ENCODE measurements around the gene NOBOX.
A peak's percentile ranks its signal among the peaks of the same experiment; 100 is the strongest.
"Not testable (repeated sequence)": the region's sequence is repeated elsewhere in the genome, so short reads cannot be mapped to it uniquely, and the experiment has no call there.

NOBOX gene

GRCh38 chr7:144391823-144392255 is 11.7 kb downstream of the NOBOX start:
- DNase-seq (ENCODE audit: low read depth in 2 of 3, low spot score in 2 of 3): no peak

DNA sequence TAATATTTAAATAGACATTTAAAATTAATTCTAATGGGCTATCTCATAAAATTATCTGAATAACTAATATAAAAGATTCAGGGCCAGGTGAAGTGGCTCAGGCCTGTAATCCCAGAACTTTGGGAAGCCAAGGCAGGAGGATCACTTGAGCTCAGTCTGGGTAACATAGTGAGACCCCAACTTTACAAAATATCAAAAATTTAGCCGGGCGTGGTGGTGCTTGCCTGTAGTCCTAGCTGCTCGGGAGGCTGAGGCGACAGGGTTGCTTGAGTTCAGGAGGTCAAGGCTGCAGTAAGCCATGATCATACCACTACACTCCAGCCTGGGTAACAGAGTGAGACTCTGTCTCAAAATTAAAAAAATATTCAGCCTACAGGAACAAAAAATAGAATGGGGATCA is 12.5 kb downstream of the NOBOX start:
- no peak for DNase-seq (ENCODE audit: low read depth in 2 of 3, low spot score in 2 of 3)

- DNase-seq (ENCODE audit: low read depth in 2 of 3, low spot score in 2 of 3): no peak
These were observed 13.0 kb downstream of the NOBOX start for GRCh38 chr7:144390481-144390880.

DNA sequence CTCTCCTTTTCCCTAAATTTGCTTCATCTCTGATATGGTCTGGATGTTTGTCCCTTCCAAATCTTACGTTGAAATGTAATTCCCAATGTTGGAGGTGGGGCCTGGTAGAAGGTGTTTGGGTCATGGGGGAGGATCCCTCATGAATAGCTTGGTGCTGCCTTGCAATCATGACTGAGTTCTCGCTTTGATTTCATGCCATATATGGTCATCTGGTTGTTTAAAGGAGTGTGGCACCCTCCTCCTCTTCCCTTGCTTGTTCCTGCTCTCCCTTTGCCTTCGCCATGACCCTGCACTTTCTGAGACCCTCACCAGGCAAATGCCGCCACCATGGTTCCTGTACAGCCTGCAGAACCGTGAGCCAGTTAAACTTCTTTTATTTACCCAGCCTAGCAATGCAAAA is 14.5 kb downstream of the NOBOX start:
- DNase-seq (ENCODE audit: low read depth in 2 of 3, low spot score in 2 of 3): no peak

- no peak for DNase-seq (ENCODE audit: low read depth in 2 of 3, low spot score in 2 of 3)
These were observed 16.8 kb downstream of the NOBOX start for GRCh38 chr7:144386741-144387140.

DNA sequence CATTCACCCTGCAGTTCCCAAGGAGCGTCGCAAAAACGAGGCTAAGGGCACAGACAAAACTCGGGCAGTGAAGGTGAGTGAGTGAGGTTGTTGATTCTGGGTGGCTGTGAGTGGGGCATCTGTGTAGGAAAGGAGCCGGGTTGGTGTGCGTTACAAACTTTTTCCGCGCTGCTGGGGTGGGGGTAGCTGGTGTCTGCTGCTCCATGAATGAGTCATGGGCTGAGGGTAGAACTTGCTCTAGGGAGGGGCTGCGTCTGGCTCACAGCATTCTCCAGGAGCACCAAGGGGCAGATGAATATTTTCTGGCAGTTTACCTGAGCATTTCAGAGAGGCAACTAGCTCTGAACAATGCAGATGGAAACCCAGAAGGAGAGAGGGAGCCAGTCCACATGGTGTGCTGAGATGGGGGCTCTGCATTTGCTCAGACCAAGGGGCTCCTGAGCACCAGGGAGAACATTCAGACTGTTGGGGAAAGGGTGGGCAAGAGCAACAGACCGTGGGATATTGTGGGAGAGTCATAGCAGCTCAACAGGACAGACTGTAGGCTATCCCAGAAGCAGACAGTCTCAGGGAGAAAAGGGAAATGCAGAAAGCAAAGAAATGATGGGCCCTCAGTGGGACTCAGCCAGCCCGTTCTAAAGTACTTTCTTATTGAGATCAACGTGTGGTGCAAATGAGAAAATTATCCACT is 18.8 kb downstream of the NOBOX start:
- peak in 1 of 3 experiments; percentile 6 for DNase-seq (ENCODE audit: low read depth in 2 of 3, low spot score in 2 of 3)

DNA sequence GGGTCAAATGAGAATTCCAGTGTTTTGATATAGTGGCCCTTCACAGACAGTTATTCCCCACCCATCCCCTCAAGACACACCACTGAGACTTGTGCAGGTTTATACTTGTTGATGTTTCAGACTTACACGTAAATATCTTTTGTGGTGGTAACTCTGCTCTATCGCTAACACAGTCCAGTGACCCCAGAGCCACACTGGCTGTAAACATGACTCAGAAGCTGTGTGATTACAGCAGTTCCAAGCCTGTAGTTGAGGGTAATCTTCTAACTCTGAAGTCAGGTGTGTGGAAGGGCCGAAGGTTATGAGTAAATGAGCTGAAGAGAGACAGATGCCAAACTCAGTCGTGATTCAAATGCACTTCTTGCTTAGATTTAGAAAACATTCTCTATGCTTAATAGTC is 19.4 kb downstream of the NOBOX start:
- DNase-seq (ENCODE audit: low read depth in 2 of 3, low spot score in 2 of 3): no peak

- no peak for DNase-seq (ENCODE audit: low read depth in 2 of 3, low spot score in 2 of 3)
These were observed 23.6 kb downstream of the NOBOX start for GRCh38 chr7:144379776-144380384.

- no peak for DNase-seq (ENCODE audit: low read depth in 2 of 3, low spot score in 2 of 3)
These were observed 24.8 kb downstream of the NOBOX start for GRCh38 chr7:144378651-144379050.

DNA sequence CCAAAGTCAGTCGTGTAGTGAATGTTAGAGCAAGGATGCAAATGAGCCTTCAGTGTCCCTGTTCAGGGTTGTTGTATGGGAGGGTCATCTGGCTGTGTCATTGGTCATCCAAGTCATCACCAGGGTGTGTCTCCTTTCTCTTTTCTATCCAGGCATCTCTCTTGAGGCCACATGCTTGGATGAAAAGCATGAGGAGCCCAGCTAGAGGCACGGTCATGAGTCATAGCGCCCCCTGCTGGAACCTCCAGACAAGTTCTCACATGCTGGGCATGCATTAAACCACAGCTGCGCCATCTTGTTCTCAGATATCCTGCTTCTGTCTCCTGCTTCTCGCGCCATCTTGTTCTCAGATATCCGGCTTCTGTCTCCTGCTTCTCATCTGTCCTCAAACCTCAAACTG is 34.3 kb downstream of the NOBOX start:
- DNase-seq (ENCODE audit: low read depth in 2 of 3, low spot score in 2 of 3): not testable (repeated sequence)

- not testable (repeated sequence) for DNase-seq (ENCODE audit: low read depth in 2 of 3, low spot score in 2 of 3)
These were observed 36.2 kb downstream of the NOBOX start for GRCh38 chr7:144367250-144367649.

- DNase-seq (ENCODE audit: low read depth in 2 of 3, low spot score in 2 of 3): not testable (repeated sequence)
These were observed 38.0 kb downstream of the NOBOX start for GRCh38 chr7:144365523-144365922.

DNA sequence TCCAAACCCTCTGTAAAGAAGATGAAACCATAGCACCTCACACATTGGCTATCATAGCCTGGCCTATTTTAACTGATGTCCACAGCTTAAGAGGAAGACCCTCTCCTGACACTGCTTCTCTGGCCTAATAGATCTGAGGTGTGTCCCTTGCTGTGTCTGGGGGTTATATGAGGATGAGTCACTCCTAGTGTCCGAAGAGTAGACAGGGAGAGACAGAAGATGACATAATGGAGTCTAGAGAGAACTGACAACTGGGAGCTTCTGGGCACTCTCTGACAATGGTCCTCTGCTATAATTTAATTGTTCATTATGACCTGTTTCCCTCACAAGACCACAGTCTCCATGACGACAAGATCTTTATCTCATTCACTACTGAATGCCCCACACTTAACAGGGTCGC is 41.4 kb downstream of the NOBOX start:
- DNase-seq (ENCODE audit: low read depth in 2 of 3, low spot score in 2 of 3): not testable (repeated sequence)

DNA sequence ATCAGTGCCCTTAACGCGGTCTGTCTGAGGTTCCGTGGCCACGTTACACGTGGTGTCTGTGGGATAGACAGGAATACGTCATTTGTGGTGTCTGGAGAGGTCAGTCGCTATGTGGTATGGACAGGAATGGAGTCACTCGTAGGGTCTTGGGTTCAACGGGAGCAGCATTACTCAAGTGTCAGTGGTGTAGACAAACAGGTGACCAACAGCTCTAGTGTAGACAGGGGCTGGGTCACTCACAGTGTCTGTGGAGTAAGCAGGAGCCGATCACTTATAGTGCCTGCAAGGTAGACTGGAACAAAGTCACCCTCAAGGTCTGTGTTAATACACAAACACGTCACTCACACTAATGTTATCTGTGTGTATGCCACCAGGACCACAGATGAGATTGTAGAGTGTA is 46.6 kb downstream of the NOBOX start:
- DNase-seq (ENCODE audit: low read depth in 2 of 3, low spot score in 2 of 3): not testable (repeated sequence)

DNA sequence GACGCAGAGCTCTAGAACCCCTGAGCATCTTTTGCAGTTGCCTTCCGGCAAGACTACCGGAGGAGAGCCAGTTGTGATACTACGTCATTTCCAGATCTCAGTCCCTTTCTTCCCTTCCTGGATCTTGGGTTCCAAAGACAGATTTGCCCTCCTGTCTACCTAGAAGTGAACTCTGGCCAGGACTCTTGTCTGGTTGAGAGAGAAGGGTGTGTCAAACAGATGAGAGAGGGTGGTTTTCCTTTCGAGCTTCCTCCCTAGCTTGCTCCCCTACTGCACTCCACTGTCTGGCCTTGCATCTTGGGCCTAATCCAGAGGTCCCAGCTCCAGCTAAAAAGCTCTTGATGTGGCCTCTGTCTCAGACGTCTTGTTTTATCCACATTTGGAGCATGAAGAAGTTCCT is 47.3 kb downstream of the NOBOX start:
- DNase-seq (ENCODE audit: low read depth in 2 of 3, low spot score in 2 of 3): not testable (repeated sequence)

DNA sequence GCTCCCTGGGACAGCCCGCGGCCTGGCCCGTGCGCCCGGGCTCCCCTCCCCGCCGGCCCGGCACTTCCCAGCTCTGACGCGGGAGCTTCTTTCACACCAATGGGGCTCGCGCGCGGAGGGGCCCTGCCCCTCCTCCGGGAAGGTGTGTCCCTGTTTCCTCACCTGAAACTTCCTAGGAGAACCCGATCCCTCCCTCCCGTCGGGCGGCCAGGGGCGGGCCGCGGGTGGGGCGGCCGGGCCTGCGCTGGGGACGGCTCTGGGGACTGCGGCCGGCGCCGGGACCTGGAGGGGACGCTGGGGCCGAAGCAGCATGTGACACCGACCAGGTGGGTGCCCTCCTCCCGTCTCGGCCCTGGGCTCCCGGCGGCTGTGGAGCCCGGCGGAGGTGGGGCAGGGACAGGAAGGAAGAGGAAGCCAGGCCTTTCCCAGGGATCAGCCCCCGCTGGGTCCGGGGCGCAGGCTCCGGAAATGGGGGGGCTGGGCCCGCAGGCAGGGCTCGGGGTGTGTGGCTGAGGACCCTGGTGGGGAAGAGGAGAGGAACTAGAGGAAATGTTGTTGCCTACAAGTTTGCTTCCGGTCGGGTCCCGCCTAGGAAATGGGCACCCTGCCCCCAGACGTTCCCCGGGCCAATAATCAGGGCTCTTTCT is 48.2 kb downstream of the NOBOX start, which contains the start of gene ARHGEF5:
ARHGEF5 (plus strand) TSS at position 227 of the 647 bp plus-strand sequence. CDS start 7,268 bp downstream, outside the sequence.
- DNase-seq (ENCODE audit: low read depth in 2 of 3, low spot score in 2 of 3): not testable (repeated sequence)

- not testable (repeated sequence) for DNase-seq (ENCODE audit: low read depth in 2 of 3, low spot score in 2 of 3)
These were observed 51.8 kb downstream of the NOBOX start for GRCh38 chr7:144351667-144352066.

DNA sequence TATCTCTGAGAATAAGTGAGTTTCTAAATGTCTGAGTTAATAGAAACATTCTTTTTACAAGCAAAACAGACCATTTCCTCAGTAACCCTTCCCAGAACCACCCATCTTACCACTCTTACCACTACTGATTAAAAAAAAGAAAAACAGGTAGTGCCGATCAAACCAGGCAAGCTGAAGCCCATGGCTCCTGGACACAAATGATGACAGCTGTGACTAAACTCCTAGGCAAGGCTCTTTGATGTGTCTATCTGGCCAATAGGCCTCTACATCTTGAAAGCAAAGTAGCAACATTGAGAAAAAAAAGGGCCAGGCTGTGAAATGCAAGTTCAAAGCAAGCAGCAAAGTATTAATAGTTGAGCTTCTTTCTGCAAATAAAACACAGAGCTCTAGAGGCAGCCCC is 54.9 kb downstream of the NOBOX start:
- not testable (repeated sequence) for DNase-seq (ENCODE audit: low read depth in 2 of 3, low spot score in 2 of 3)

Data from activated CD8-positive, alpha-beta memory T cell treated with anti-CD3 and anti-CD28 coated beads for 48 hours (primary cell).